Jurkat, Clone E6-1 (cell line): Measurements from ENCODE around the gene TREX2.

ENCODE experiments used
- DNase-seq: peaks from one replicate; pipeline ENCODE4 v3.0.0-alpha.2; 2011; ENCODE audit warnings: low read depth, low spot score
- H3K4me3 ChIP-seq: 2 replicates; pipeline ENCODE4 v1.5.1; 2011; ENCODE audit warnings: mild to moderate bottlenecking, low read length, control low read depth, moderate library complexity

TREX2 gene

GRCh38 chrX:153443476-153444332, 2.2 kb downstream of the TREX2 start:
- DNase-seq, result no peak

GRCh38 chrX:153442463-153442862, 3.4 kb downstream of the TREX2 start:
- DNase-seq, result no peak
- no peak overlapping the region for H3K4me3 ChIP-seq

More at GRCh38 chrX:153443476-153444332, 2.2 kb downstream of the TREX2 start:
- H3K4me3 ChIP-seq, result no peak overlapping the region

GRCh38 chrX:153441981-153442380, 3.9 kb downstream of the TREX2 start:
- H3K4me3 ChIP-seq, result no peak overlapping the region
- DNase-seq, result no peak

GRCh38 chrX:153441296-153441695, 4.6 kb downstream of the TREX2 start:
- DNase-seq, result no peak
- H3K4me3 ChIP-seq, result no peak overlapping the region

- no peak for DNase-seq
- H3K4me3 ChIP-seq, result no peak overlapping the region
Measured at GRCh38 chrX:153440556-153441135, 5.2 kb downstream of the TREX2 start.

- no peak for DNase-seq
- H3K4me3 ChIP-seq, result no peak overlapping the region
Measured at GRCh38 chrX:153439977-153440376, 5.9 kb downstream of the TREX2 start.

- no peak for DNase-seq
- H3K4me3 ChIP-seq, result no peak overlapping the region
Measured at GRCh38 chrX:153438532-153438931, 7.3 kb downstream of the TREX2 start.

GRCh38 chrX:153435845-153436244, 10.0 kb downstream of the TREX2 start:
- no peak for DNase-seq
- H3K4me3 ChIP-seq, result no peak overlapping the region

- no peak overlapping the region for H3K4me3 ChIP-seq
- DNase-seq, result no peak
Measured at GRCh38 chrX:153434801-153435200, 11.1 kb downstream of the TREX2 start.

GRCh38 chrX:153433781-153434285, 12.0 kb downstream of the TREX2 start:
- no peak overlapping the region for H3K4me3 ChIP-seq
- no peak for DNase-seq

GRCh38 chrX:153433161-153433680, 12.6 kb downstream of the TREX2 start:
- no peak for DNase-seq

GRCh38 chrX:153430796-153431195, 15.1 kb downstream of the TREX2 start:
- DNase-seq, result no peak
- H3K4me3 ChIP-seq, result no peak overlapping the region

More at GRCh38 chrX:153433161-153433680, 12.6 kb downstream of the TREX2 start:
- H3K4me3 ChIP-seq, result no peak overlapping the region

- DNase-seq, result no peak
- no peak overlapping the region for H3K4me3 ChIP-seq
Measured at GRCh38 chrX:153426204-153426603, 19.7 kb downstream of the TREX2 start.

GRCh38 chrX:153423652-153424051, 22.2 kb downstream of the TREX2 start:
- H3K4me3 ChIP-seq, result no peak overlapping the region
- DNase-seq, result no peak

GRCh38 chrX:153421856-153422255, 24.0 kb downstream of the TREX2 start:
- no peak for DNase-seq
- H3K4me3 ChIP-seq, result no peak overlapping the region

- H3K4me3 ChIP-seq, result no peak overlapping the region
- no peak for DNase-seq
Measured at GRCh38 chrX:153420851-153421599, 24.8 kb downstream of the TREX2 start.

- no peak overlapping the region for H3K4me3 ChIP-seq
- DNase-seq, result no peak
Measured at GRCh38 chrX:153417637-153418036, 28.2 kb downstream of the TREX2 start.

GRCh38 chrX:153416781-153417450, 28.9 kb downstream of the TREX2 start:
- DNase-seq, result no peak
- no peak overlapping the region for H3K4me3 ChIP-seq

- H3K4me3 ChIP-seq, result no peak overlapping the region
- no peak for DNase-seq
Measured at GRCh38 chrX:153414856-153415510, 30.9 kb downstream of the TREX2 start.
